Heart left ventricle (tissue), 16 donors: ENCODE data around the gene BUB3. TPM values are rescaled to one million over a fixed set of nuclear protein-coding genes. Genes with fewer than 3 reads are reported as not detected.
A peak's percentile ranks its signal among the peaks of the same experiment; 100 is the strongest.

Experiments
- ATAC-seq, 4 donors: fragments of 200-7000 bp; cut with Tn5 transposase; one replicate each; pipeline ENCODE4 v1.9.1; 2020 to 2022; ENCODE audit warnings: moderate library complexity in 4 of 4, mild to moderate bottlenecking in 3 of 4, moderate number of reproducible peaks in 1 of 4
- DNase-seq, 5 donors: peaks; one replicate each; pipeline ENCODE4 v3.0.0-alpha.2; 2020
- H3K27ac ChIP-seq, 12 donors: fragments of 200-600 bp; sonication (generic) in 4 of 12; one replicate each; pipeline versions ENCODE4 v1.5.0 to v1.8.0; 2016 to 2022; ENCODE audit warnings: mild to moderate bottlenecking in 2 of 12
- H3K27me3 ChIP-seq, 9 donors: fragments of 200-600 bp; sonication (generic) in 2 of 9; one replicate each; pipeline versions ENCODE4 v1.5.1 to v1.8.0; 2016 to 2022; ENCODE audit warnings: mild to moderate bottlenecking in 3 of 9
- H3K36me3 ChIP-seq, 9 donors: fragments of 200-600 bp; sonication (generic) in 2 of 9; one replicate each; pipeline versions ENCODE4 v1.5.0 to v1.8.0; 2018 to 2022; ENCODE audit warnings: mild to moderate bottlenecking in 2 of 9
- H3K4me1 ChIP-seq, 12 donors: fragments of 200-600 bp; sonication (generic) in 4 of 12; one replicate each; pipeline versions ENCODE4 v1.5.0 to v1.8.0; 2016 to 2022; ENCODE audit warnings: mild to moderate bottlenecking in 3 of 12
- H3K4me3 ChIP-seq, 12 donors: fragments of 200-600 bp; sonication (generic) in 4 of 12; one replicate each; pipeline versions ENCODE4 v1.5.0 to v1.8.0; 2017 to 2022; ENCODE audit warnings: mild to moderate bottlenecking in 9 of 12, moderate library complexity in 4 of 12
- H3K9me3 ChIP-seq, 12 donors: fragments of 200-600 bp; sonication (generic) in 4 of 12; one replicate each; pipeline versions ENCODE4 v1.5.0 to v1.8.0; 2016 to 2022; ENCODE audit warnings: mild to moderate bottlenecking in 1 of 12
- CTCF ChIP-seq, 12 donors: fragments of 200-600 bp; sonication (generic) in 4 of 12; IDR thresholded peaks; one replicate each; pipeline versions ENCODE4 v1.5.0 to v1.8.0; 2018 to 2022; ENCODE audit warnings: antibody characterized with exemption in 12 of 12, mild to moderate bottlenecking in 5 of 12
- POLR2A ChIP-seq, 2 donors: fragments of 450-650 bp; IDR thresholded peaks; one replicate each; pipeline ENCODE4 v1.6.1; 2017; ENCODE audit warnings: antibody characterized with exemption in 2 of 2, mild to moderate bottlenecking in 2 of 2, moderate library complexity in 2 of 2
- WGBS, 4 donors: extraction: QIAGEN DNeasy Blood & Tissue Kit in 2 of 4; methylation state at CpG; one replicate each; pipeline versions ENCODE4 v1.1.5 to v1.1.7; 2013 to 2018; 5-methylcytosine and 5-hydroxymethylcytosine counted together
- intact Hi-C, 10 donors: fragments of 100-400 bp; cut with DNase I; formaldehyde crosslinking; loops; one replicate each; pipeline versions ENCODE4 v1.11.1 to v1.14.2; 2022
- polyA plus RNA-seq, 2 donors: library from polyadenylated mRNA; stranded (reverse); fragments of 200-250 nt; gene quantifications; one replicate each; pipeline ENCODE4 v1.2.3, GENCODE V29; 2013
- total RNA-seq, 9 donors: library from RNA; depleted of rRNA in 2 of 9; stranded (reverse); fragments of >200 nt in 2 of 9; fragmentation: NEBNext Ultra II Directional in 3 of 9; extraction: Animal tissue kit (Norgen Biotek cat#: 25700) in 3 of 9; gene quantifications; one replicate each; pipeline versions ENCODE4 v1.1.0 to v1.2.4, GENCODE V29; 2016 to 2023
- donor health status: ischemic (EF 13 %, LVEDD 7.1; RV severe dilation, severe dysfunction).
- donor health status: healthy with polysubstance abuse.
- donor health status: DM: no; HTN: yes; CAD: no.
- donor health status: DM: no; HTN: no; CAD: no.
- donor health status: ischemic (EF 25% LVEDD 6.9; RV normal size, moderate dysfunction).
- donor health status: ischemic (EF 25% LVEDD 5.7; RV mildly dilated, moderate dysfunction).
- donor health status: healthy.
- donor health status: DM: yes; HTN: yes; CAD: no.
- donor health status: ischemic (EF 35%, LVEDD 5.7; RV mildly dilated, moderate dysfunction).
- donor health status: nonischemic (EF 11% LVEDD 7.7; RV severe dilation, severe dysfunction).
- donor health status: DM: yes; HTN: yes; CAD: no.
- donor health status: PGD.
- donor health status: ischemic (EF 29% LVEDD 5.4; RV normal size, mild dysfunction).
- donor health status: nonischemic (EF 23%, LVEDD 6.1; RV moderate dilation, normal function).

BUB3 gene
- total and polyA plus RNA-seq, 11 donors = 15.1 to 62.4 (median 38.7) TPM

GRCh38 chr10:123154711-123155505 is 706 bp downstream of the BUB3 start:
- no peak for TF ChIP-seq CTCF (IDR thresholded peaks at IDR 0.05)
- TF ChIP-seq POLR2A (IDR thresholded peaks at IDR 0.05) = no peak
- intact Hi-C loops = loop anchor here in 5 of 10 donors (5.0 to 10.0 kb wide), 3 partner anchors 148 to 203 kb away; partner anchors contain the start of genes ACADSB (in 5 of the 5), IKZF5 (in 5 of the 5) and C10orf88 (in 1 of the 5)
- Histone ChIP-seq H3K4me1 (peaks cover 4 to 61% (median 29%) of the 10 kb centered on the region in 12 donors), H3K36me3 (peaks cover 0 to 41% (median 33%) of the 10 kb centered on the region in 9 donors), H3K9me3 (no peaks in the 10 kb centered on the region), H3K4me3 (peak overlapping the region; percentile 64 to 99 (median 85)), H3K27me3 (peaks cover 22 to 38% (median 34%) of the 10 kb centered on the region in 9 donors), H3K27ac (peak overlapping the region; percentile 47 to 96 (median 90))
- DNase-seq (peak in 4 of 5 donors; percentile 47 to 64 (median 60)), ATAC-seq (peak; percentile 10 to 72 (median 62))
- WGBS, 4 donors = 4 to 7% (median 5%) methylated on average over 31 to 49 of the region's 49 CpGs

GRCh38 chr10:123156078-123156477 is 1.9 kb downstream of the BUB3 start:
- TF ChIP-seq POLR2A (IDR thresholded peaks at IDR 0.05) (no peak), CTCF (IDR thresholded peaks at IDR 0.05) (no peak)
- Histone ChIP-seq H3K36me3 (peaks cover 0 to 53% (median 44%) of the 10 kb centered on the region in 9 donors), H3K27me3 (peaks cover 10 to 26% (median 22%) of the 10 kb centered on the region in 9 donors), H3K9me3 (no peaks in the 10 kb centered on the region), H3K4me3 (peak overlapping the region in 1 of 12 donors; percentile 83), H3K4me1 (peaks cover 2 to 60% (median 18%) of the 10 kb centered on the region in 12 donors), H3K27ac (no peak overlapping the region)
- DNase-seq = no peak
- 94 to 97% (median 96%) methylated on average over 2 of the region's 2 CpGs for WGBS, 4 donors
- intact Hi-C loops = loop anchor here in 5 of 10 donors (5.0 to 10.0 kb wide), 3 partner anchors 149 to 204 kb away; partner anchors contain the start of genes ACADSB (in 4 of the 5), IKZF5 (in 4 of the 5) and C10orf88 (in 1 of the 5)
- ATAC-seq = no peak

- Histone ChIP-seq H3K27ac (no peak overlapping the region), H3K4me3 (no peak overlapping the region), H3K9me3 (no peaks in the 10 kb centered on the region), H3K36me3 (peaks cover 0 to 64% (median 55%) of the 10 kb centered on the region in 9 donors), H3K4me1 (peaks cover 0 to 56% (median 14%) of the 10 kb centered on the region in 12 donors), H3K27me3 (peaks cover 0 to 15% (median 11%) of the 10 kb centered on the region in 9 donors)
- WGBS, 4 donors = 66 to 86% (median 73%) methylated on average over 3 of the region's 3 CpGs
- ATAC-seq (no peak), DNase-seq (no peak)
- intact Hi-C loops = loop anchor here in 5 of 10 donors (5.0 to 10.0 kb wide), 3 partner anchors 150 to 205 kb away; partner anchors contain the start of genes ACADSB (in 4 of the 5), IKZF5 (in 4 of the 5) and C10orf88 (in 1 of the 5)
- TF ChIP-seq POLR2A (IDR thresholded peaks at IDR 0.05) = no peak
- TF ChIP-seq CTCF (IDR thresholded peaks at IDR 0.05) = no peak
Observed at GRCh38 chr10:123157210-123157609, 3.0 kb downstream of the BUB3 start.

- ATAC-seq = no peak
- H3K27me3 ChIP-seq = no peaks in the 10 kb centered on the region
- TF ChIP-seq CTCF (IDR thresholded peaks at IDR 0.05) (no peak), POLR2A (IDR thresholded peaks at IDR 0.05) (no peak)
- DNase-seq = no peak
- intact Hi-C loops = loop anchor here in 5 of 10 donors (5.0 to 10.0 kb wide), 3 partner anchors 151 to 206 kb away; partner anchors contain the start of genes ACADSB (in 4 of the 5), IKZF5 (in 4 of the 5) and C10orf88 (in 1 of the 5)
- H3K9me3 ChIP-seq = no peaks in the 10 kb centered on the region
- no peak overlapping the region for H3K4me3 ChIP-seq
- WGBS, 4 donors = 89 to 96% (median 92%) methylated on average over 1 of the region's 1 CpG
- peaks cover 0 to 79% (median 70%) of the 10 kb centered on the region in 9 donors for H3K36me3 ChIP-seq
- peaks cover 0 to 56% (median 13%) of the 10 kb centered on the region in 12 donors for H3K4me1 ChIP-seq
- H3K27ac ChIP-seq = no peak overlapping the region
Observed at GRCh38 chr10:123158682-123159081, 4.5 kb downstream of the BUB3 start.
